Neural progenitor cell (in vitro differentiated cells): Measurements from ENCODE around the gene CFAP92. TPM values are rescaled to one million over a fixed set of nuclear protein-coding genes. Genes with fewer than 3 reads are reported as not detected.
A peak's percentile ranks its signal among the peaks of the same experiment; 100 is the strongest.

ENCODE experiments used
- DNase-seq: peaks from one replicate; pipeline ENCODE4 v3.0.0-alpha.2; 2016; ENCODE audit warnings: low spot score
- H2AFZ ChIP-seq: fragments of 200-600 bp; sonication (generic); replicated peaks from 2 replicates; pipeline ENCODE4 v1.6.1; 2016; ENCODE audit warnings: antibody characterized with exemption
- H3F3A ChIP-seq: fragments of 200-600 bp; sonication (generic); 2 replicates; pipeline ENCODE4 v1.6.1; 2016; ENCODE audit warnings: antibody characterized with exemption, low read depth
- H3K27ac ChIP-seq: fragments of 200-600 bp; sonication (generic); 2 replicates; pipeline ENCODE4 v1.5.1; 2016; ENCODE audit warnings: mild to moderate bottlenecking
- H3K27me3 ChIP-seq: fragments of 200-600 bp; sonication (generic); 2 replicates; pipeline ENCODE4 v1.6.1; 2016; ENCODE audit warnings: mild to moderate bottlenecking, moderate library complexity
- H3K36me3 ChIP-seq: fragments of 200-600 bp; sonication (generic); 2 replicates; pipeline ENCODE4 v1.5.1; 2016
- H3K4me1 ChIP-seq: fragments of 200-600 bp; sonication (generic); 2 replicates; pipeline ENCODE4 v1.6.1; 2016; ENCODE audit warnings: mixed run types
- H3K4me2 ChIP-seq: fragments of 200-600 bp; sonication (generic); 2 replicates; pipeline ENCODE4 v1.6.1; 2016
- H3K4me3 ChIP-seq: fragments of 200-600 bp; sonication (generic); 2 replicates; pipeline ENCODE4 v1.5.1; 2016
- H3K79me2 ChIP-seq: fragments of 200-600 bp; sonication (generic); 2 replicates; pipeline ENCODE4 v1.6.1; 2016; ENCODE audit warnings: low read depth
- H3K9ac ChIP-seq: fragments of 200-600 bp; sonication (generic); 2 replicates; pipeline ENCODE4 v1.6.1; 2016
- H3K9me3 ChIP-seq: fragments of 200-600 bp; sonication (generic); 2 replicates; pipeline ENCODE4 v1.5.1; 2016; ENCODE audit warnings: low read depth
- H4K20me1 ChIP-seq: fragments of 200-600 bp; sonication (generic); 2 replicates; pipeline ENCODE4 v1.6.1; 2016; ENCODE audit warnings: low read depth
- H3K27ac Mint-ChIP-seq: 3 replicates; pipeline ENCODE4 v1.8.0; 2021; ENCODE audit warnings: mixed read lengths
- H3K27me3 Mint-ChIP-seq: 2 replicates; pipeline ENCODE4 v1.8.0; 2022; ENCODE audit warnings: low read depth, mild to moderate bottlenecking, inconsistent platforms, moderate library complexity, mixed read lengths; ENCODE audit not compliant: insufficient read depth
- H3K36me3 Mint-ChIP-seq: 3 replicates; pipeline ENCODE4 v1.8.0; 2021; ENCODE audit warnings: mixed read lengths
- H3K4me1 Mint-ChIP-seq: 3 replicates; pipeline ENCODE4 v1.8.0; 2021; ENCODE audit warnings: mixed read lengths
- H3K4me3 Mint-ChIP-seq: 3 replicates; pipeline ENCODE4 v1.8.0; 2021; ENCODE audit warnings: mild to moderate bottlenecking, moderate library complexity, mixed read lengths
- H3K9me3 Mint-ChIP-seq: 3 replicates; pipeline ENCODE4 v1.8.0; 2020; ENCODE audit warnings: mixed read lengths
- CTCF ChIP-seq: fragments of 200-600 bp; sonication (generic); IDR thresholded peaks from 2 replicates; pipeline ENCODE4 v1.5.1; 2017; ENCODE audit warnings: antibody characterized with exemption, mild to moderate bottlenecking
- EZH2 ChIP-seq: fragments of 200-600 bp; sonication (generic); IDR thresholded peaks from 2 replicates; pipeline ENCODE4 v1.6.1; 2017; ENCODE audit warnings: antibody characterized with exemption, mild to moderate bottlenecking, moderate library complexity
- EZH2phosphoT487 ChIP-seq: fragments of 200-600 bp; sonication (generic); IDR thresholded peaks from 2 replicates; pipeline ENCODE4 v1.6.1; 2017; ENCODE audit warnings: antibody characterized with exemption
- total RNA-seq: library from RNA; depleted of rRNA; stranded (reverse); fragments of >200 nt; gene quantifications from 2 replicates; pipeline ENCODE4 v1.2.3, GENCODE V29; 2015; ENCODE audit warnings: low replicate concordance

Gene CFAP92
- total RNA-seq, 1 donor from 2014 or later = 5.5 TPM

- TF ChIP-seq EZH2 (no peak), CTCF (no peak), EZH2phosphoT487 (no peak)
- DNase-seq = no peak
- H3K79me2 ChIP-seq = peaks cover 59% of the 10 kb centered on the region
- H3K9ac ChIP-seq = peak overlapping the region; percentile 83
- H3K36me3 ChIP-seq = no peaks in the 10 kb centered on the region
- peak overlapping the region; percentile 85 for H2AFZ ChIP-seq
- H3K9me3 Mint-ChIP-seq = no peaks in the 10 kb centered on the region
- H3K27me3 Mint-ChIP-seq = peaks cover 4% of the 10 kb centered on the region
- peak overlapping the region; percentile 83 for H3K4me2 ChIP-seq
- H3K36me3 Mint-ChIP-seq = peaks cover 7% of the 10 kb centered on the region
- no peaks in the 10 kb centered on the region for H3K9me3 ChIP-seq
- no peaks in the 10 kb centered on the region for H4K20me1 ChIP-seq
- peak overlapping the region; percentile 89 for H3K27ac Mint-ChIP-seq
- peak overlapping the region; percentile 24 for H3K27ac ChIP-seq
- H3K27me3 ChIP-seq = peaks cover 5% of the 10 kb centered on the region
- peaks cover 13% of the 10 kb centered on the region for H3F3A ChIP-seq
- peaks cover 22% of the 10 kb centered on the region for H3K4me1 ChIP-seq
- H3K4me1 Mint-ChIP-seq = peaks cover 41% of the 10 kb centered on the region
- H3K4me3 Mint-ChIP-seq = peak overlapping the region; percentile 92
- peak overlapping the region; percentile 65 for H3K4me3 ChIP-seq
These were observed 113.9 kb downstream of the CFAP92 start for GRCh38 chr3:128879991-128880390.

- Mint-ChIP-seq H3K4me3 (peak within 1 kb of the TSS; percentile 92), H3K27me3 (peaks cover 4% of the 10 kb centered on the region), H3K27ac (peak within 1 kb of the TSS; percentile 91), H3K36me3 (peaks cover 3% of the 10 kb centered on the region), H3K4me1 (peaks cover 41% of the 10 kb centered on the region), H3K9me3 (no peaks in the 10 kb centered on the region)
- Histone ChIP-seq H3K4me3 (peak within 1 kb of the TSS; percentile 65), H3K79me2 (peaks cover 54% of the 10 kb centered on the region), H3K36me3 (no peaks in the 10 kb centered on the region), H3K9ac (peak within 1 kb of the TSS; percentile 91), H3K27ac (peak within 1 kb of the TSS; percentile 79), H4K20me1 (no peaks in the 10 kb centered on the region), H3F3A (peaks cover 13% of the 10 kb centered on the region), H3K4me1 (peaks cover 22% of the 10 kb centered on the region), H3K9me3 (no peaks in the 10 kb centered on the region), H2AFZ (peak within 1 kb of the TSS; percentile 85), H3K27me3 (peaks cover 8% of the 10 kb centered on the region), H3K4me2 (peak within 1 kb of the TSS; percentile 83)
- DNase-seq = peak; percentile 99
- TF ChIP-seq EZH2 (no peak), CTCF (no peak)
These were observed 114.5 kb downstream of the CFAP92 start, which contains the start of gene ACAD9 for GRCh38 chr3:128879125-128879969. Gene ACAD9 (plus strand): TSS chr3:128879620. CDS start chr3:128879692, 72 bp downstream.

DNA sequence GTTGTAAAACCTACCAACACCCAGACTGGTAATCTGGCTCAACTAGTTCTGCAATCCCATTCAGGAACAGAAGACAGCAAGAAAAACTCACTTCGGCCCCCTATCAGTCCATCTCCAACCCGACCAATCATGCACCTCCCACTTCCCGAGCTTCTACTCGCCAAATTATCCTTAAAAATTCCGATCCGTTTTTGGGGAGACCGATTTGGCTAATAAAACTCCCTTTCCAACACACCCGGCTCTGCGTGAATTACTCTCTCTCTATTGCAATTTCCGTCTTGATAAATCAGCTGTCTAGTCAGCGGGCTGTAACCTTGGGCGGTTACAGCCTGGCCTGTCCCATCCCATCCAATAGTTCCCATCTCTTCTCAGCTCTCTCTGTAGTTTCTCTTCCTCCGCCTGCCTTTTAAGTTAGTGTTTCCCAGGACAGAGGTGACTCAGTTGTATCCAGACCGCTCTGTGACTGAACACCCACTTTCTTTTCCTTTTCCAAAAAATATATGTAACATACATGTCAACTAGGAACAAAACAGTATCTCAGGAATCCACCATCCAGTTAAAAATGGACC lies 115.2 kb downstream of the CFAP92 start:
- H3K27me3 ChIP-seq = peaks cover 14% of the 10 kb centered on the region

More for the DNA sequence above, 115.2 kb downstream of the CFAP92 start:
- Mint-ChIP-seq H3K4me1 (peaks cover 41% of the 10 kb centered on the region), H3K4me3 (peak overlapping the region; percentile 92), H3K36me3 (peaks cover 3% of the 10 kb centered on the region), H3K27ac (peak overlapping the region; percentile 91), H3K27me3 (peaks cover 4% of the 10 kb centered on the region), H3K9me3 (no peaks in the 10 kb centered on the region)
- Histone ChIP-seq H3K27ac (peak overlapping the region; percentile 79), H3F3A (peaks cover 13% of the 10 kb centered on the region), H3K36me3 (no peaks in the 10 kb centered on the region), H3K9ac (peak overlapping the region; percentile 91), H2AFZ (peak overlapping the region; percentile 11), H3K79me2 (peaks cover 52% of the 10 kb centered on the region), H3K4me3 (peak overlapping the region; percentile 65), H3K9me3 (no peaks in the 10 kb centered on the region), H3K4me1 (peaks cover 22% of the 10 kb centered on the region), H3K4me2 (peak overlapping the region; percentile 83), H4K20me1 (no peaks in the 10 kb centered on the region)
- peak; percentile 20 for DNase-seq
- no peak for TF ChIP-seq EZH2phosphoT487
- TF ChIP-seq EZH2 = no peak
- no peak for TF ChIP-seq CTCF
